Peyer's patch (tissue), 4 donors: Measurements from ENCODE around the gene TTC34.

Experiments used
- POLR2A ChIP-seq, 2 donors: fragments of 450-650 bp; IDR thresholded peaks; one replicate each; pipeline ENCODE4 v1.5.1; 2017; ENCODE audit warnings: antibody characterized with exemption in 2 of 2, mild to moderate bottlenecking in 2 of 2, moderate library complexity in 2 of 2
- TF ChIP-seq, protein P1 (sequence below), 6 experiments: fragments of 450-650 bp in 4 of 6; fragments of 200-600 bp in 2 of 6; sonication (generic) in 1 of 6; IDR thresholded peaks; one replicate each; pipeline ENCODE4 v1.5.1; 2017 to 2019; ENCODE audit warnings: antibody characterized with exemption in 6 of 6, mild to moderate bottlenecking in 3 of 6, moderate library complexity in 1 of 6

GRCh38 chr1:2588661-2589430 is 212.6 kb downstream of the TTC34 start:
- TF ChIP-seq POLR2A (IDR thresholded peaks at IDR 0.05): no peak
- TF ChIP-seq, protein P1, sequence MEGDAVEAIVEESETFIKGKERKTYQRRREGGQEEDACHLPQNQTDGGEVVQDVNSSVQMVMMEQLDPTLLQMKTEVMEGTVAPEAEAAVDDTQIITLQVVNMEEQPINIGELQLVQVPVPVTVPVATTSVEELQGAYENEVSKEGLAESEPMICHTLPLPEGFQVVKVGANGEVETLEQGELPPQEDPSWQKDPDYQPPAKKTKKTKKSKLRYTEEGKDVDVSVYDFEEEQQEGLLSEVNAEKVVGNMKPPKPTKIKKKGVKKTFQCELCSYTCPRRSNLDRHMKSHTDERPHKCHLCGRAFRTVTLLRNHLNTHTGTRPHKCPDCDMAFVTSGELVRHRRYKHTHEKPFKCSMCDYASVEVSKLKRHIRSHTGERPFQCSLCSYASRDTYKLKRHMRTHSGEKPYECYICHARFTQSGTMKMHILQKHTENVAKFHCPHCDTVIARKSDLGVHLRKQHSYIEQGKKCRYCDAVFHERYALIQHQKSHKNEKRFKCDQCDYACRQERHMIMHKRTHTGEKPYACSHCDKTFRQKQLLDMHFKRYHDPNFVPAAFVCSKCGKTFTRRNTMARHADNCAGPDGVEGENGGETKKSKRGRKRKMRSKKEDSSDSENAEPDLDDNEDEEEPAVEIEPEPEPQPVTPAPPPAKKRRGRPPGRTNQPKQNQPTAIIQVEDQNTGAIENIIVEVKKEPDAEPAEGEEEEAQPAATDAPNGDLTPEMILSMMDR (IDR thresholded peaks at IDR 0.05): no peak
